Right forelimb (tissue), 1 donor: Measurements from ENCODE around the gene DSCAML1.

Experiments
- DNase-seq: peaks from one replicate; pipeline ENCODE4 v3.0.0-alpha.2; 2018

Gene DSCAML1

DNA sequence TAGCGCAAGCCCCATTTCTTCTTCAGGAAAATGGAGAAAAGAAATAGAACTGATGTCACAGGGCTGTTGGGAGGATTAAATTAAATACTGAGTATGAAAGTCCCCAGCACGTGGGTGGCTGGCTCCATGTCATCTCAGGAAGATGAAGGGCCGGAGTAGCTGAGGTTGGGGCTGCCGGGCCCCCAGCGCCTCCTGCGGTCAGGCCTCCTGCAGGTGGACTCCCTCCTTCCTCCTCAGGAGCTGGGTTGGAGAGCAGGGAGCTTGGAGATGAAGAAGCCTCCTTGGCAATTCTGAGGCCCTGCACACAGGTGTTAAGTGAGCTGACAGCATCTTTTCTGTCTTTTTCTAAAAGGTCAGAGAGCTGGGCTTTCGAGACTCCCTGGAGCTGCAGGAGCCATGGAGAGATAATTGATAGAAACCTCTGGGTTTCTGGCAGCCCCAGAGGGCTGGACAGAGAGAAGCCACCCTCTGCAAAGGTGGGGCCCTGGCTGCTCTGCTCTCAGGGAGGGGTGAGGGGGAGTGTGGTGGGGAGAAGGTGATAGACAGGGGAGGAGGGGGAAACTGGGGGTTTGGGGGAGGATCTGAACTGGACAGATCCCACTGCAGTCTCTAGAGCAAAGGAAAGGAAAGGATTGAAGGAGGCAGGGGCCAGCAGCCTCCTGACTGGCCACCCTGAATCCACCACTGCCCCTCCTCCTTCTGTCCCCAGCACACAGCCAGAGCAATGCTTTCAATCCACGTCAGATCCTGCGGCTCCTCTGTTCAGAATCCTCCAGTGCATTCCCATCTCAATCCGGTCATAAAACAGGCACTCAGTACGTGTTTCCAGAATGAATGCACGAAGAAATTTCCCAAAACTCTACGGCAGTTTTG, 258.5 kb downstream of the DSCAML1 start:
- no peak for DNase-seq

DNA sequence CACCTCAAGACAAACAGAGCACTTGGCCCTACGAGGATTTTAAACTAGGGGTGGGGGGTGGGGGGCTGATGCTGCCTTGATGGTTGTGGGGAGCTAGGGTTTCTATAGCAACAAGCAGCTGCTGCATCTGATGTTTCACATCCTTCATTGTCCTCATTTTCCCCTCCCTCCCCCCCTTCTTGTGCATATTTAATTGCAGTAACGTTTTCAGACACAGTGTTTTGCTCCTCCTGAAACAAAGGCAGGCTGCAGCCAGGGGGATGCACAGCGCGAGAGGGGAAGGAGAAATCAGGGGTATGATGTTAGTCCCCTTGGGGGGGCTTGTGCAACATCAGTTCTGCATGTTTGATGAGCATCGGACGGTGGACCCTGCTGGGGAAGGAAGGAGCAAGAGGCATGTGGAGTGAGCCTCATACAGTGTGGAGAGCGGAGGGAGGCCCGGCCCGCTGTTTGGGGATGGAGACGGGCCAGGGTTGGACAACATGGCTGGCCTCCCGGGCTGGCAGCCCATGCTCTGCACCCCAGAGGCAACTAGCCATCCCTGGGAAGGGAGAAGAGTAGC, 261.1 kb downstream of the DSCAML1 start:
- no peak for DNase-seq

DNA sequence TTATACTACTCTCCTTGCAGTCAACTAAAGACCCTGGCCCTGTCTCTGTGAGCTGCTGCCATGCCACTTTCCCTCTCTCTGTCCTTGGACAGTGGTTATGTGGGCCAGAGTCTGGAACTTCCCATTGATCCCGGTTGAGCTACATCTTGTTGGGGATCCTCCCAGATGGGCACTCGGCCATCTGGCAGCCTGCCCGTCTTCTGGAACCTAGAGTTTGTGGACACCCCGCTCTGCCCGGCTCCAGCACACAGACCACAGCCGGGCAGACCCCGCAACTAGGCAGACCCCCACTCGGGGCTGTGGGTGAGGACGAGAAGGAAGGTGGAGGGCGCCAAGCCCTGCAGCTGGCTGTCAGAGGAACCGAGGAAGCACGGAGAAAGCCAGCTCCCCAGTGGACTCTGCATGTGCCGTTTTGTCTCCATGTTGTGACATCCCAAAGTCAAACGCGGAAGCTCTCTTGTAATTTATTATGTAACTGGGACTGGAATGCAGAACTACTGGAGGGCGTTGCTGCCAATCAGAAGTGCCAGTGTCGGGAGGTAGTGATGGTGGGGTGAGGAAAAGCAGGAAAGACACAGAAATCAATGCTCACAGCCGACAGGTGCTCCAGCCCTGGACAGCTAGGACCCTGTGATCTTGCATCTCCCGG, 261.7 kb downstream of the DSCAML1 start:
- peak; percentile 56 for DNase-seq

DNA sequence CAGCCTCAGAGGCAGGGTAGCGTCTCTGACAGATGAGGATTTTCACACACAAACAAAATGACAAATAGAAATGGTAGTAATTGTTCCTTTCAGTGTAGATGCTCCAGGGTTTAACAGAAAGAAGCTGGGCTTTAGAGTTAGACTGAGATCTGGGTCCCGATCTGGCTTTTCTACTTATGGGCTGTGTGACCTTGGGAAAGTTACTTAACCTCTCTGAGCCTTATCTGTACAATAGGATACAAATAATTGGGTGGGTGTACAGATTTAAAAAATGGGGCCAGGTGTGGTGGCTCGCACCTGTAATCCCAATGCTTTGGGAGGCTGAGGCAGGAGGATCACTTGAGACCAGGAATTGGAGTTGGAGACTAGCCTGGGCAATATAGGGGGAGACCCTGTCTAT, 264.4 kb downstream of the DSCAML1 start:
- DNase-seq = no peak

DNA sequence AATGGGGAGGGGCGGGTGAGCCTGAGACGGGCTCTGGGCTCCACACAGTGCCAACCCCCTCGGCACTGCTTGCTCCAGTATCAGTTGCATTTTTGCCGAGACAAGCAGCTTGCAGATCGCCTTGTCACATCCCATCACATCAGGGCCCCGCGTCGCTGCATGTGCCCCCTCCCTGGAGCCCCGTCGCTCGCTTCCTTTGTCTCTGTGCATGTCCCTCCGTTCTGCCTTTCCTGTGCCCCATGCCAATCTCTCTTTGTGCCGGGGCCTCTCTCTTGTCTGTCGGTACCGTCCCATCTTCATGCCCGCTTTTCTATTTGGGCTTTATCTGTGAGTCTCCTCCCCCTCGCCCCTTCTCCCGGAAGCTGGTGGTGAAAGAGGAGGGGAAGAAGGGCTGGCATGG, 267.2 kb downstream of the DSCAML1 start:
- no peak for DNase-seq

DNA sequence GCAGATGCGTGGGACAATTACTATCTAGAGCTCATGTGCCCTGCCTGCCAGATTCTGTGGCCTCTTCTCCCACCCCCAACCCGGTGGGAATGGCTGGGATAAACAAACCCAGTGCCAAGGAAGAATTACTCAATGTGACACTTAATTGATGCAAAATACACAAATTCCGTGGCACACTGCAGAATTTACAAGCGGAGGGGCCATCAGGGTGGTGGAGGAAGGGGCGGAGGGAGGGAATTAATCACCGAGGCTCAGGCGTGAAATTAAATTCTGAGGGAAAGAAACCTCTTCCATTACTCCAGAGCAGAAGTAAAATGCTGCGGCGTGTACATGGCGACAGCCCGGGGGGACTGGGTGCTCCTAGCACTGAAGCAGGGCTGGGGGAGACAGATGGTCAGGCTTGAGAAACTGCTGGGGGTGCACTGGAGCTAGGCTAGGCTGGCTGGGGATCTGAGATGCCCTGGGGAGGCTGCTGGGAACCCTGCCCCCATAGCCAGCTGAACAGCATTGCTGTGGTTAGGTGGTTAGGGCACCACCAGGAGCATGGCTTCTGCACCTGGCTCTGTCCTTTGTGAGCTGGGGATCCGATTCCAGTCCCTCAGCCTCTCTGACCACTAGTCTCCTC, 268.8 kb downstream of the DSCAML1 start:
- no peak for DNase-seq

DNA sequence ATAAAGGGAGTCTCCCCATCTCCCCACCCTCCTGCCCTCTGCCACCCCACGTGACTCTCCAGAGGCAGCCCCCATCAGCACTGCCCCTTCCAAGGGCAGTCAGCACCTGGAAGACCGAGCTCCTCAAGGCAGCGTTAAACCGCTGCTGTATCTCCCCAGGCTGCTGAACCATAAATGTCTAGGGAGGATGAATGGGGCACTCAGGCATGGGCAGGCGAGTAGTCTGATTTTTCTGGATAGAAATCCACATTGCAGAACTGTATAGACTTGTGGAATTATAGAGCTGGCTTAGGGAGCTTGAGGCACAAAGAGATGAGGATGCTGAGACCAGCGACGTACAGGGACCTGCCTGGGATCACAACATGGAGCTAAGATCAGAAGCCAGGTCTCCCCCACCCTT, 269.7 kb downstream of the DSCAML1 start:
- no peak for DNase-seq

DNA sequence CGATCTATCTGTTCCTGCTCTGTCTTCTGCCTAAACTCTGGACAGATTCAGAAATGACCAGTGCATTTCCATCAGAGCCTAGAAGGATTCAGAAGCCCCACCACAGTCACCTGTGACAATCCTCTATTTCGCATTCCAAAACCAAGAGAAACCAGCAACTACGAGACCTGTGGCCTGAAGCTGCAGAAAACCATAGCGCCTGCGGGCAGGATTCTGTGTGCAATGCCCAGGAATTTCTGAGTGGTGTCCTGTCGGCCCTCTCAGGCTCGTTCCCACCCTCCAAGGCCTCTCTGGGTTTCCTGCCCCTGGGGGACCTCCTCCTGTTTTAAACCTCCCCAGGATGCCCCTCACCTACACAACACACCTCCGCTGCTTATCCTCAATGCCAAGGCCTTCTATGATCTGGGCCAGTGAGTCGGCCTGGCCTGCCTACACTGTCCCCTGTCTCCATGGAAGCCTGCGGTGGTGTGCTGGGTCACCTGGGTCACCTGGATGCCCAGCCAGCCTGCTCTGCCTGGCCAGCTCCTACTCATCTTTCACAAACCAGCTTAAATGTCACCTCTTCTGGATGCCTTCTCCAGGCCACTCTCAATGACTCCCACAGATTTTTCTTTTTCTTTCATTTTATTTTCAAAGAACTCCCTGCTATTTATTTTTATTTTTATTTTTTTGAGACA, 271.0 kb downstream of the DSCAML1 start:
- no peak for DNase-seq

DNA sequence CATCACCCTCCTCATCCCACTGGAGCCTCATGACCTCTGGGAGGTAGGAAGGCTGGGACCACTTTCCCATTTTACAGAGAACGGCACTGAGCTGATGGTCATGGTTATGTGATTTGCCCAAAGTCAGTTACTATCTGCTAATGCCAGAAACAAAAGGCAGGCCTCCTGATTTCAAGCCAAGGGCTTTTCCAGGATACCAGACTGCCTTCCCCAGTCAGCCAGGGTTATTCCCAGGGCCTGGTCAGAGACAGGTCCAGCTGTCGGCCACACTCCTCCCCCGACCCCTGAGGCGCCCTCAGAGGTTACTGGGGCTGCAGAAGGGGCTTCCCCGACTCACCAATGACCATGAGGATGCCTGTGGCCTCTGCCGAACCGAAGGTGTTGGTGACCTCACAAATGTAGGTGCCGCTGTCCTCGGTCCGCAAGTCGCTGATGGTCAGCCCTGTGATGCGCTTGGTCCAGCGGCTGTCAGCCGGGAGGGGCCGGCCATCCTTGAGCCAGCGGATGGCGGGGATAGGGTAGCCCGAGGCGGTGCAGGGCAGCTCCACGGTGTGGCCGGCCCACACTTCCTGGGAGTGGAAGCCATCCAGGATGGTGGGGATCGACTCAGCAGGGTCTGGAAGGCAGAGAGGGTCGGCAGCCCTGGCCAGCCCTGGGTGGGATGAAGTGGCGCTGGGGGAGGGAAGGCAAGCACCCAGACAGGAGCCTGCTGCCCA, 272.4 kb downstream of the DSCAML1 start:
- no peak for DNase-seq

DNA sequence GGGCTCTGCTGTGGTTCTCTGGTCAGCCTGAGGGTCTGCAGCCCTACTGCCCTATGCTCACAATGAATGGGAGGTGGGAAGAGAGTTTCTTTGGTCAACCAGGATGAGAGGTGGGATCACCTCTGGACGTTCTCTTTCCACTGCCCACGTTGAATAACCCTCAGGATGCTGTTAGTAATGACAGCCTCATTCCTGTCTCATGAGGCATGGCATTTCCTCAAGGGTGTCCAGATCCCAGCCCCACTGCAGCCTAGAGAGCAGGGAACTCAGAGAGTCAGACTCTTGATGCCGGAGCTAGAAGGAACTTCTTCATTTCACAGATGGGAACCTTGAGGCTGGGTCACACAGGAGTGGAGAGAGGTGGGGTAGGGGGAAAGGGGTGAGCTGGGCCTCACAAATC, 273.3 kb downstream of the DSCAML1 start:
- no peak for DNase-seq

DNA sequence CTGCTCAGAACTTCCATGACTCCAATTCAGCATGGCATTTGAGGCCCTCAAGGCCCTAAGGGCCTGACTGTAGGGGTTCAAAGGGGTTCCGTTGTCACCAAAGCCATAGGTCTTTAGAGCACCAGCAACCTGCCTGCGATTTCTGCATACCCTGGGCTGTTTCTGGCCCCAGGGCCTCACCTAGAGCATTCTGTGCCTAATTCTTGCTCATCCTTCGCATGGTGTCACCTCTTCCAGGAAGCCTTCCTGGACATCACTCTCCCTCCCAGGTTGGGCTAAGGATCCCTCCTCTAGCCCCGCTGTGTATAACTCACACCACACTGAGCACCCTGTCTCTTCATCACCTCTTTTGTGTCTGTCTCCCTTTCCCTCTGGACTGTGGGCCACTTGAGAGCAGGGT, 275.0 kb downstream of the DSCAML1 start:
- DNase-seq = no peak

DNA sequence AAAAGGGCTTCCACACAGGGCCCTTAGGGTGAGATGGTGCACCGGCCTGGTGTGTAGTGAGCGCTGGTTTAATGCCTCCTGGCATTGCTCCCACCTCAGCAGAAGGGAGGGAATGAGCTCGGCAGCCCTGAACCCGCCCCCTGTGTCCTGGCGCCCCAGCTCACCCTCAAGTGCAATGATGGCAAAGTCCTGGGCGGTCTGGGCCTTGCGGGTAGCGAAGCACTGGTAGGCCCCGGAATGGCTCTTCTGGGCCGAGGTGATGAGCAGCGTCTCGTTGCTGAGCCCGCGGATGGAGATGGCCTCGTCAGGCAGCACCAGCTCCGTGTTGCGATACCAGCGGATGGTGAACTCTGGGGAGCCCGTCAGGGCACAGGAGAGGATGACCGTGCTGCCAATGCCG, 276.1 kb downstream of the DSCAML1 start:
- DNase-seq = no peak

DNA sequence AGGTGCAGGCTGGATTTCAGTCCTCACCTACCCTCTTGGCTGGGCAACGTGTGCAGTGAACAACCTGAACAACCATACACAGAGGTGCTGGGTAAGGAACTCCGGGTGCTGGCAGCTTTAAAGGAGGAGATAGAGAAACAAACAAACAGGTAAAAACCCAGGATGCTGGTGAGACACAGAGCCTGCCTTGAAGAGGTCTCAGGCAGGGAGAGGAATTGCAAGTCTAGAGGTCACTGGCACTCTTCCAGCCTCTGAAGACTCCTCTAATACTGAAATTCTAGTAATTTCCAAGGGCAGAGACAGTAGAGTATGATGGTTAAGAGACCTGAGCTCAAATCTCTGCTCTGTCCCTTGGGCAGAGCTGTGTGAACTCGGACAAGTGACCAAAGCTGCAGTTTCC, 276.8 kb downstream of the DSCAML1 start:
- DNase-seq = no peak

DNA sequence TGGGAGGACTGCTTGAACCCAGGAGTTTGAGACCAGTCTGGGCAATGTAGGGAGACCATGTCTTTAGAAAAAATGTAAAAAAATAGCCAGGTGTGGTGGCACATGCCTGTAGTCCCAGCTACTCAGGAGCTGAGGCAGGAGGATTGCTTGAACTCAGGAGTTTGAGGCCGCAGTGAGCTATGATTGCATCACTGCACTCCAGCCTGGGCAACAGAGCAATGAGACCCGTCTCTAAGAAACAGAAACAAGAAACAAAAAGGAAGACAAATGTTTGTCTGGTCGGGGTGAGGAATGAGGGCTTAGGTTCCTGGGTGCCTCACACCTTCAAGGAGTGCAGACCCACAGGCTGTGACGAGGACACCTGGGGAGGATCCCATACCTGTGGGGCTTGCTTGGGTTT, 277.4 kb downstream of the DSCAML1 start:
- no peak for DNase-seq

DNA sequence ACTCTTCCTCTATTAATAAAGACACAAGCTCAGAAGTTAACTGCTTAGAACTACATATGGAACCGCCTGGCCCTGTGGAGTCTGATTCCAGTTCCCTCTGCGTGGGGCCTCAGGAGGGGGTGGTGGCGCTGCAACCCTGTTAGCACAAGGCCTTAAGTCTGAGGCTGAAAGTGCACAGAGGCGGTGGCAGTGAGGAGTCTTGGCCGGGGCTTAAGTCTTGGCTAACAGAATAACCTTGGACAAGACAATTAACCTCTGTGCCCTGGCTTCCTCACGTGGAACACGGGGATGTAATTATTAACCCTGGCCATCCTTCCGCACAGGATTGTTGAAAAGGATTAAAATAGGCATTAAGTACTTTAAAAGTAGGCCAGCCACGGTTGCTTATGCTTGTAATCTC, 277.8 kb downstream of the DSCAML1 start:
- DNase-seq = no peak

DNA sequence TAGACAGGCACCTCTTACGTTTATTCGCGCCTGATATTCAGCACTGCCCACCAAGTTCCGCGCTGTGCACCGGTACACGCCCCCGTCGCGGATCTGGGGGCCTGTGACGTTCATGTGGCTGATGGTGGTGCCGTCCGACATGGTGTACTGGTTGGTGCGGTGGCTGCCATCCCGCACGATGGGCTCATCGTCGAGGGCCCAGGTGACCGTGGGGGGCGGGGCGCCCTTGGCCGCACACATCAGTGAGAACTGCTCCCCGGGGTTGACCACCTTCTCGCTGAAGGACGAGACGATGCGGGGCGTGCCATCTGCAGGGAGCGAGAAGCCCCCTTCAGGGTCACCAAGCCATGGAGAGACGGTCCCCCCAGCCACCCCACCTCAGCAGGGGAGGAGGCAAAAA, 278.6 kb downstream of the DSCAML1 start:
- no peak for DNase-seq

DNA sequence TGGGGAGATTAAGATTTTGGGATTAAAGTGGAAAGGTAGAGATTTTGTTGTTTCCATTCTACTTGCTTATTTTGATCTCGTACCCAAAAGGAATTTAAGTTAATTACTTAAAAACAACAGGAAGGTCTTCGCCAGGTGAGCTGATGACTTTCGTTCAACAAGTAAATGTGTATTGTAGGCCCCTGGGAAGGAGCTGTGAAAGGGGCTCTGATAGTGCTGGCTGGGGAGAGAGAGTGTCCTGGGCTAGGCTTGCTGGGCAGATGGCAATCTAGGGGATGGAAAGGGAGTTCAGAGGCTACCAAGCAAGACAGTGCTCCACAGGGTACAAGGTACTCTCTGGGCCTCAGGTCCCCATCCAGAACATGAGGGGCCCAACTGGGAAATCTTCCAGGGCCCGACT, 279.9 kb downstream of the DSCAML1 start:
- DNase-seq = no peak

DNA sequence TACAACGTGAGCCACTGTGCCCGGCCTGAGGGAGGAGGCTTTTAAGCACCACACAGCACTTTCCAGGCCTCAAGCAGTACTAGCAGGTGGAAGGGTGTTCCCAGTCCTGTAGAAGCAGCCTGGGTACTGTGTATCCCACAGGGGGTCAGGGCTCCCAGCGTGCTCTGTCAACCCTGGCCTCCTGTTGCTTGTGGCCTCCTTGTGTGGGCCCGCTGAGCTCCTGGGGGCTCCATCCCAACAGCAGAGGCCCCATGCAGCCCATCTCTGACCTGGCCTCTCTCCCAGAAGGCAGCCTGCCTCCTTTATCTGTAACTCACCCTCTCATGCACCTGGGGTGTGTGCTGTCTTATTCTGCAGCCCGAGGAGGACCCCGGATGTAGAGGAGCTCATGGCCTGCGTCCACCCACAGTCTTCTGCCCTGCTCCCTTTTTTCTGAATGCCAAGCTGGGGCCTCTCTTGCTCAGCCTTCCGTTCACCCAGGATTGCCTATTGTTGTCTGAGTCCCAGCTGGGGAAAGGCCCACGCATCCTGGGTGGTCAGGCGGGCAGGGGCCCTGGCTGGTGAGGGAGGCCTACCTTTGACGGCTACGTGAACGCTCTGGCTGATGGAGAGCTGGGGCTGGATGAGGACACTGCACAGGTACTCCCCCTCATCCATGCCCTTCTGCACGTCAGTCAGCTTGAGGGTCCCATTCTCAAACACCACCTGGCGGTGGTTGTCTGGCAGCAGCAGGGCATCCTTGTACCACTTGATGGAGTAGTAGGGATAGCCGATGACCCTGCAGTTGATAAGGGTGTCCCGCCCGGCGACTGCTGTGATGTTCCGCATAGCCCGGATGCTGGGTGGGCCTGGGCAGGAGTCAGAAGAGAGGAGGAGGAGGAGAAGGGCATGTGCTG, 280.9 kb downstream of the DSCAML1 start:
- DNase-seq = no peak

DNA sequence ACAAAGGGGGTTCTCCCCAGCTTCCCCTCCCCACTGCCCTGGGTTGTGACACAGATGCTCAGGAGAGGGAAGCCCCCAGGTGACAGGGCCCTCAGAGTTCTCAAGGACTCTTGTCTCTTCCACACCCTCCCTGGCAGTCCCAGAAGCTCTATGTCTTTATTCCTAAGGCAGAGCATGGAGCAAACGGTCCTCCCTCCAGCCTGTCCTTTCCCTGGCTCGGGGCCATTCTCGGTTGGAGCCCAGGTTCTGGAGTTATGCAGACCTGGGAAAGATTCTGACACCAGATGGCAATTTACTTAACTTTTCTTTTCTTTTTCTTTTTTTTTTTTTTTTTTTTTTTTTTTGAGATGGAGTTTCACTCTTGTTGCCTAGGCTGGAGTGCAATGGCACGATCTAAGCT, 282.8 kb downstream of the DSCAML1 start:
- DNase-seq = peak; percentile 55

DNA sequence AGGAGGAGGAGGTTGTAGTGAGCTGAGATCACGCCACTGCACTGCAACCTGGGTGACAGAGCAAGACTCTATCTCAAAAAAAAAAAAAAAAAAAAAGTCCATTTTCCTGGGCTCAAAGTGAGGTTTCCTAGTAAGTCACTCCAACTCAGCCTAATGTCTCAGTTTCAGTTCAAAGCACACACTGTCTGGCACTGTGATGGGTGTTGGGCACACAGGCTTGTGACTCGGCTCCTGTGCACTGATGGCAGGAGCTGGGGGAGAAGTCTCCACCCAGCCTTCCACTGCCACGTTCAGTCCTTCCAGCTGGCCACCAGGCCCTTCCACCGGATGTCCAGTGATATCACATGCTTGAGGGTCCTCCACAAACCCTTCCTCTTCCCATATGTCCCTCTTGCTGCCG, 283.4 kb downstream of the DSCAML1 start:
- DNase-seq = no peak

DNA sequence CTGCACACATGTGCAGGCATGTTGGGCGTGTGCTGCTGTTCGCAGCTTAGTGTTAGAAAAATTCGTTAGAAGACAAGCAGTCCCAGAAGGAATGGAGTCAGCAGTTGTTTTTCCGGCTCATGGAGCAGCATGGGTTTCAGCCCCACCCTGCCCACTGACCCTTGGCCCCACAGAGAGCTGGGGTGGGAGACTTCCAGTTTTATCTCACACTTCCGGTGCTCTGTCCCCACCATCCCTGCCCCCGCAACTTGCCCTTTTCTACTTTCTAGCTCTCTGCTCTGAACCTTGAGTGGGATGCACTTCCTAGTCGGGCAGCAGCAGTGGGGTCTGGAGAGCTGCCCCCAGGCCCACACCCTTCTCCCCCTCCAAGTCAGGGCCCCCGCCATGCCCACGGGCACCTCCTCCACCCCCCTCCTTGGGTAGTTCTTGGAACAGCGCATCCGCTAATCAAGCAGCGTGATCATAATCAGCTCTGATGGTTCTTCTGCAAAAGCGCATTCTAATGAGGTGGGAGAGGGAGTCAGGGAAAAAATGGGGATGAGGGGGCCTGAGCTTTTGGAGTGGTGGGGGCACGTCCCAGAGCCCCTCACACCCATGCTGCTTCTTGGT, 285.0 kb downstream of the DSCAML1 start:
- no peak for DNase-seq
